Globus pallidus (tissue), 1 donor: ENCODE results near the gene MMP14.

Experiments
- DNase-seq: peaks from one replicate; pipeline ENCODE4 v3.0.0-alpha.2; 2015; ENCODE audit warnings: low spot score

MMP14 gene

DNA sequence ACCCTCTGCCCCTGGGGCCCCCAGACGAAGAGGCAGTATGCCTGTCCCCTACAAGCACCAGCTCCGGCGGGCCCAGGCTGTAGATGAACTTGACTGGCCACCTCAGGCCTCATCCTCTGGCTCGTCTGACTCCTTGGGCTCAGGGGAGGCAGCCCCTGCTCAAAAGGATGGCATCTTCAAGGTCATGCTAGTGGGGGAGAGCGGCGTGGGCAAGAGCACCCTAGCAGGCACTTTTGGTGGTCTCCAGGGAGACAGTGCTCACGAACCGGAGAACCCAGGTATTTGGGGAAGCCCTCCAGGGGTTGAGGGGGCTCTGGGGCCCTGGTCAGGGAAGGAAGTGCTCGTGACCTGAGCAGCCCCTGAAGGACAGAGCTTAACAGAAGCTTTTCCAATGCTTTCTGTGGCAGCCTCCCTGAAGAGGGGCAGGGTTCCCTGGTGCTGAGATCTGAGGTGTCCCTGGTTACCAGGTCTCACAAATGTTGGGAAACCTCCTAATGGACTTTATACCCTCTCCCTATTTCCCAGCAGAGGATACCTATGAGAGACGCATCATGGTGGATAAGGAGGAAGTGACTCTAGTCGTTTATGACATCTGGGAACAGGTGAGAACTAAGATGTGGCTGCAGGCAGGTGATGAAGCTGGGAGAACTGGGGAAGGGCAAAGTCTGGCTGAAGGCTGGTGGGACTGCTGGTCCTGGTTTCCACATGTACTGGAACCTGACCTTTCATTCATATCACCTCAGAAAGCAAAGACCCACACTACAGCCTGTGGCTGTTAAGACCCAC lies 48.5 kb downstream of the MMP14 start:
- no peak for DNase-seq

GRCh38 chr14:22885975-22886374 lies 49.6 kb downstream of the MMP14 start:
- no peak for DNase-seq

DNA sequence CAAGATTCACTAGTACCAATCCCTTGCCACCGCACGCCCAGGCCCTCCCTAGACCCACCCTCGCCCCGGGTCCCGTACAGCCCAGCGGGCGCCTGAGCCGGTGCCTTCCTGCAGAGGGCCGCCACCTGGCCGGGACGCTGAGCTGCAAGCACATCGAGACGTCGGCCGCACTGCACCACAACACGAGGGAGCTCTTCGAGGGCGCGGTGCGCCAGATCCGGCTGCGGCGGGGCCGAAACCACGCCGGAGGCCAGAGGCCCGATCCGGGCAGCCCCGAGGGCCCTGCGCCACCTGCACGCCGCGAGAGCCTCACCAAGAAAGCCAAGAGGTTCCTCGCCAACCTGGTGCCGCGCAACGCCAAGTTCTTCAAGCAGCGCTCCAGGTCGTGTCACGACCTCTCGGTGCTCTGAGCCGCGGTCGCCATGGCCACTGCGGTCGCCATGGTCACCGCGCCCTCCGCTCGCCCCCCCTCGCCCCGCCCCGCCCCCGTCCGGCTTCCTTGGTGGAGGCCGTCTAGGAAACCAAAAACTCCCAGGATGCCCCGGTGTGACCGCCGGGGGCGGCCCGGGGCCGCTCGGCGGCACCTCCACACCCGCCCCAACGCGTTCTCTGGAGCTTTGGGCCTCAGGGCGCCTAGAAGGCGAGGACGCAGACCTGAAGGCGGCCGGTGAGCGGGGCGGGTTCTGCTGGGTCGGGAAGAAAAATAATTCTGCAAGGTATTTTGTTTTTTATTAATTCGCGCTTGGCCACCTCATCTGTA lies 50.3 kb downstream of the MMP14 start:
- no peak for DNase-seq

DNA sequence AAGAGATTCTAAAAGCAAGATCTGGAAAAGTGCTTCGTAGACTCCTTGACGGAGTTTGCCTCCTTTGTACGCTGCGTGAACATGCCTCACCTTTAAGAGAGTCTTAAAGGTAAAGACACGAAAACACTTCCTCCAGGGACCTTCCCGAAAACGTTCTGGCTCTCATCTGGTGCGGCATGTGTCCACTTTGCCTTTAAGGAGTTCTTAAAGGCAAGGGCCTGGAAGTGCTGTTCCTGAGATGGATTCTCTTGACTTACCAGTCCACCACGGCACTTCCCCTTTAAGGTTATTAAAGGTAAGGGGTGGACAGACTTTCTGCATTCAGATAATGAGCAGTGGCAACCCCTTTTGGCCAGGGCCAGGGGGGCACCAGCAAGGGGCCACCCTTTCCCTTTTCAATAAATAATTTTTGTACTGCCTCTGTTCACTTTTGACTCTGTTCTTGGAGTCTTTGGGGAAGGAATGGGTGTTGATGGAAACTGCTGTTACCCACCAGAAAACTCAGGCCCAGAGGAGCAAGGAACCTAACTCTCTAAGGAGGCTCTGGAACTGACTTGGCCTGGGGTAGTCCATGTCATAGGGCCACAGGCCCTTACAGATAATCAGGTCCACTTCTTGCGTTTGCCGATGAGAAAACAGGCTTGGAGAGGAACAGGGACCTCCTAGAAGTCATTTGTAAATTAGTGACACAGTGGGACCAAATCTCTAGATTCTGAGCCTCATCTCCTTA lies 51.0 kb downstream of the MMP14 start:
- no peak for DNase-seq

GRCh38 chr14:22887990-22888378 lies 51.6 kb downstream of the MMP14 start:
- DNase-seq, result no peak

DNA sequence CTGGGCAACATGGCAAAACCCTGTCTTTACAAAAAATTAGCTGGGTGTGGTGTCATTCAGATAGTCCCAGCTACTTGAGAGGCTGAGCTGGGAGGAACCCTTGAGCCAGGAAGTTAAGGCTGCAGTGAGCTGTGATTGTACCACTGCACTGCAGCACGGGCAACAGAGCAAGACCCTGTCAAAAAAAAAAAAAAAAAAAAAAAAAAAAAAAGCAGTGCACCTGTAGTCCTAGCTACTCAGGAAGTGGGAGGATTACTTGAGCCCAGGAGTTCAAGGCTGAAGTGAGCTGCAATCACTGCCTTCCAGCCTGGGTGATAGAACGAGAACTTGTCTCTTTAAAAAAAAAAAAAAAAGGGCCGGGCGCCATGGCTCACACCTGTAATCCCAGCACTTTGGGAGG lies 52.3 kb downstream of the MMP14 start:
- DNase-seq, result no peak

GRCh38 chr14:22890416-22890815 lies 54.0 kb downstream of the MMP14 start:
- DNase-seq, result no peak

DNA sequence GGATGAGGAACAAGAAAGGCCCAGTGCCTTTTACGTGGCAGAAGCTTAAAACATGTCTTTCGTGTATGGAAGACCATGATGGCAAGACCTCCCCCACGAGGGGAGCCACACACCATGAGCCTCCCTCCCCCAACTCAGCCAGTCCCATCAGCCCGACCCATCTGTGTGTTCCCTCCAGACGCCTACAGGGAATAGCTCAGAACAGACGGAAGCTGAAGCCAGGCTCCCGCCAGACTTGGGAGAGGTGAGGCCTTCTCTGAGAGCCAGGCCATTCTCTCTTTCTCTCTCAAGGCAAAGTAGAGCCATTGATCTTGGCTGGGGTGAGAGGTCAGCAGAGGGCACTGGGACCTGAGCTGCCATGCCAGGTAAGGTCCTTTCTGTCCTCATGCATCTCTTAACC lies 56.1 kb downstream of the MMP14 start:
- DNase-seq, result no peak

- DNase-seq, result no peak
Measured at GRCh38 chr14:22893706-22894105, 57.3 kb downstream of the MMP14 start.

DNA sequence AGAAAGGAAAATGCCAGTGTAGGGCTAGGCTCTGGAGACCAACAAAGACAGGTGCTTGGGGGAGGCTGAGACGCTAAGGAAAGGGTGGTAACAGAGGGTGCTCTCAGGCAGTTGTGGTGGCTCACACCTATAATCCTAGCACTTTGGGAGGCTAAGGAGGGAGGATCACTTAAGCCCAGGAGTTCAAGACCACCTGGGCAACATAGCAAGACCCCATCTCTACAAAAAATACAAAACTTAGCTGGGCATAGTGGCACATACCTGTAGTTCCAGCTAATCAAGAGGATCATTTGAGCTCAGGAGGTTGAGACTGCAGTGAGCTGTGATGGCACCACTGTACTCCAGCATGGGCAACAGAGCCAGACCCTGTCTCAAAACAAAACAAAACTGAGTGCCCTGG lies 59.0 kb downstream of the MMP14 start:
- DNase-seq, result no peak

- no peak for DNase-seq
Measured at GRCh38 chr14:22896356-22896755, 60.0 kb downstream of the MMP14 start.

GRCh38 chr14:22896760-22897159 lies 60.4 kb downstream of the MMP14 start:
- no peak for DNase-seq

GRCh38 chr14:22897357-22897756 lies 61.0 kb downstream of the MMP14 start:
- no peak for DNase-seq
